Nephron progenitor cell (in vitro differentiated cells): ENCODE measurements around the gene CDH2.

Experiments used
- DNase-seq: peaks from one replicate; pipeline ENCODE4 v3.0.0; 2021
- H3K27ac Mint-ChIP-seq: 2 replicates; pipeline ENCODE4 v1.8.0; 2021; ENCODE audit warnings: mild to moderate bottlenecking, moderate library complexity, mixed read lengths
- H3K27me3 Mint-ChIP-seq: 2 replicates; pipeline ENCODE4 v1.8.0; 2021; ENCODE audit warnings: mild to moderate bottlenecking, low read depth, mixed read lengths; ENCODE audit not compliant: poor library complexity
- H3K36me3 Mint-ChIP-seq: 2 replicates; pipeline ENCODE4 v1.8.0; 2021; ENCODE audit warnings: low read depth, mixed read lengths
- H3K4me1 Mint-ChIP-seq: 2 replicates; pipeline ENCODE4 v1.8.0; 2021; ENCODE audit warnings: mixed read lengths
- H3K4me3 Mint-ChIP-seq: 2 replicates; pipeline ENCODE4 v1.8.0; 2021; ENCODE audit warnings: mild to moderate bottlenecking, moderate library complexity, mixed read lengths
- H3K9me3 Mint-ChIP-seq: 2 replicates; pipeline ENCODE4 v1.8.0; 2021; ENCODE audit warnings: mild to moderate bottlenecking, moderate library complexity, mixed read lengths
- TF ChIP-seq, protein P1 (sequence below): fragments of 200-600 bp; sonication (generic); IDR thresholded peaks from 2 replicates; pipeline ENCODE4 v1.5.0; 2021; ENCODE audit warnings: antibody characterized with exemption

Gene CDH2

GRCh38 chr18:28175930-28176697, 816 bp downstream of the CDH2 start:
- no peaks in the 10 kb centered on the region for H3K9me3 Mint-ChIP-seq
- peaks cover 54% of the 10 kb centered on the region for H3K4me1 Mint-ChIP-seq
- peak overlapping the region; percentile 97 for H3K27ac Mint-ChIP-seq
- H3K36me3 Mint-ChIP-seq = peaks cover 8% of the 10 kb centered on the region
- TF ChIP-seq, protein P1, sequence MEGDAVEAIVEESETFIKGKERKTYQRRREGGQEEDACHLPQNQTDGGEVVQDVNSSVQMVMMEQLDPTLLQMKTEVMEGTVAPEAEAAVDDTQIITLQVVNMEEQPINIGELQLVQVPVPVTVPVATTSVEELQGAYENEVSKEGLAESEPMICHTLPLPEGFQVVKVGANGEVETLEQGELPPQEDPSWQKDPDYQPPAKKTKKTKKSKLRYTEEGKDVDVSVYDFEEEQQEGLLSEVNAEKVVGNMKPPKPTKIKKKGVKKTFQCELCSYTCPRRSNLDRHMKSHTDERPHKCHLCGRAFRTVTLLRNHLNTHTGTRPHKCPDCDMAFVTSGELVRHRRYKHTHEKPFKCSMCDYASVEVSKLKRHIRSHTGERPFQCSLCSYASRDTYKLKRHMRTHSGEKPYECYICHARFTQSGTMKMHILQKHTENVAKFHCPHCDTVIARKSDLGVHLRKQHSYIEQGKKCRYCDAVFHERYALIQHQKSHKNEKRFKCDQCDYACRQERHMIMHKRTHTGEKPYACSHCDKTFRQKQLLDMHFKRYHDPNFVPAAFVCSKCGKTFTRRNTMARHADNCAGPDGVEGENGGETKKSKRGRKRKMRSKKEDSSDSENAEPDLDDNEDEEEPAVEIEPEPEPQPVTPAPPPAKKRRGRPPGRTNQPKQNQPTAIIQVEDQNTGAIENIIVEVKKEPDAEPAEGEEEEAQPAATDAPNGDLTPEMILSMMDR = no peak
- peak overlapping the region; percentile 97 for H3K4me3 Mint-ChIP-seq
- H3K27me3 Mint-ChIP-seq = no peaks in the 10 kb centered on the region
- DNase-seq = peak; percentile 62

- no peaks in the 10 kb centered on the region for H3K27me3 Mint-ChIP-seq
- TF ChIP-seq, protein P1 = no peak
- H3K36me3 Mint-ChIP-seq = peaks cover 14% of the 10 kb centered on the region
- peak overlapping the region; percentile 98 for H3K27ac Mint-ChIP-seq
- peak overlapping the region; percentile 97 for H3K4me3 Mint-ChIP-seq
- H3K4me1 Mint-ChIP-seq = peaks cover 62% of the 10 kb centered on the region
- peak; percentile 84 for DNase-seq
- no peaks in the 10 kb centered on the region for H3K9me3 Mint-ChIP-seq
Observed at GRCh38 chr18:28175150-28175929, 1.6 kb downstream of the CDH2 start.

DNA sequence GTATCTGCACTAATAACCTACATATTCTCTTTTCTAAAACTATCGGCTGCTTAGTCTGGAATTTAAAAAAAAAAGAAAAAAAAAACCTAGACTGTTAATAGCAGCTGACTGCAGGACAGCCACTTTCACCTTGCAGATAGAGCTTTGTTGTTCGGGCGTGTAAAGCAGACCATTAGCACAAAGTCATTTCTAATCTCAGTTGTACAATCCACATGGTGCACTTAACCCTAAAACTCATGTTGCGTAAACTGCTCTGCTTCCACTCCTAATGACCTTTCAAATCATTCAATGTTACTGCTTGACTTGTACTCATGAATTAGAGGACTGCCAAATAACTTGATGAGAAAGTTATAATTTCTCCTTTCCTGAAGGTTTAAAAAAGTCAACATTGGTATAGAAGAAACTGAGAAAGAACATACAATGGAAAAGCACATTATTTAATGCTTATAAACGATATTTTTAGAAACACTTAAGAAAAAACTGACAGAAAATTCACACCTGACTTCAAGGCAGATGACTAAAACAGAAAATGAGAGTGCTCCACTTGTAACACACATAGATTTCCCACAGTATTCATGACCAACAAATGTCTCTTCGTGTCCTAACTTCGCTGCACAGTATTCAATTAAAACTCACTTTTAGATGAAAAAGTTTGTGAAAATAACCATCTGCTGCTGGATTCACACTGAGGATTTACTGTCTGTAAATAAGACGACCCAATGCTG, 2.6 kb downstream of the CDH2 start:
- TF ChIP-seq, protein P1 = no peak
- Mint-ChIP-seq H3K27ac (peak overlapping the region; percentile 98), H3K4me1 (peaks cover 66% of the 10 kb centered on the region), H3K4me3 (peak overlapping the region; percentile 97), H3K9me3 (no peaks in the 10 kb centered on the region), H3K27me3 (no peaks in the 10 kb centered on the region), H3K36me3 (peaks cover 14% of the 10 kb centered on the region)
- DNase-seq = no peak

DNA sequence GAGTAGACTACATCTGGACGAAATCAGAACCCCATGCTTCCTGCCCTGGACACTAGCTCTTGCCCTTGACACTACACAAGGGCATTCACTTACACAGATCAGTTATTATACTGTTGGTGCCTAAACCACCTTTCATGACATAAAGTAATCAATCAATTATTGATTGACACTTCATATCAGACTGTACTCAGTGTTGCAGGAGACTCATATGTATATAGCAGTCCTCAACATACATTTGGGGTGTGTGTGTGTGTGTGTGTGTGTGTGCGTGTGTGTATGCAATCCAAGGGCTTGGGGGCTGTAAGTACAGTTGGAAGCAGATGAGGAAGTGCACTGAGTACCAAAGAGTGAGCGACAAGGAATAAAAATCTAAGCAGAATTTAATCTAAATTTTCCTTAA, 5.1 kb downstream of the CDH2 start:
- peaks cover 77% of the 10 kb centered on the region for H3K4me1 Mint-ChIP-seq
- peak overlapping the region; percentile 73 for H3K4me3 Mint-ChIP-seq

DNA sequence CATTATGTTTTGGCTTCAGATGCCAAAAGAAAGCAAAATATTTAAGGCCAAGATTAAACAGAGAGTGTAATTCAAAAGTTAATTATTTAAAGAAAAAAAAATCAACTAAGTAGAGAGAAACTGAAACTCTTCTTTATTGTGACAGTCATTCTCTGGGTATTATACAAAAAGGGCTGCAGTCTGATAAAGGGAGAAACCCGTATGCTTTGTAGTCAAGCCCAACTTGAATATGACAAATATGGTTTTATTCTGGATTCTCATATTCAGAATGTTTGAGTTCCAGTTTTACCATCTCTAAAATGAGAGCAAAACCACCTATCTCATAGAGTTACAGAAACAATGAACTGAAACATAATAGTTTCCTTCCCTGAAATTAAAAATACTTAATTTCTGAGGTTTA, 8.2 kb downstream of the CDH2 start:
- Mint-ChIP-seq H3K4me3 (peak overlapping the region; percentile 51), H3K4me1 (peaks cover 90% of the 10 kb centered on the region), H3K27me3 (no peaks in the 10 kb centered on the region), H3K36me3 (peaks cover 30% of the 10 kb centered on the region), H3K9me3 (no peaks in the 10 kb centered on the region), H3K27ac (peak overlapping the region; percentile 75)
- TF ChIP-seq, protein P1 = no peak
- no peak for DNase-seq

More for the DNA sequence above, 5.1 kb downstream of the CDH2 start:
- H3K27ac Mint-ChIP-seq = peak overlapping the region; percentile 86
- TF ChIP-seq, protein P1 = no peak
- peaks cover 14% of the 10 kb centered on the region for H3K36me3 Mint-ChIP-seq
- no peak for DNase-seq
- H3K27me3 Mint-ChIP-seq = no peaks in the 10 kb centered on the region
- no peaks in the 10 kb centered on the region for H3K9me3 Mint-ChIP-seq
